Neural cell (in vitro differentiated cells): Measurements from ENCODE around the gene WDTC1. TPM values are rescaled to one million over a fixed set of nuclear protein-coding genes. Genes with fewer than 3 reads are reported as not detected.

Experiments
- H2AFZ ChIP-seq: fragments of 200-600, 300-800 bp; sonication (generic), shearing (Covaris generic); 2 replicates; pipeline ENCODE4 v1.6.0; 2014; ENCODE audit warnings: low read depth, mild to moderate bottlenecking, antibody characterized with exemption, low read length, moderate library complexity
- H3F3A ChIP-seq: fragments of 200-600 bp; shearing (Covaris generic); 2 replicates; pipeline ENCODE4 v1.6.1; 2016; ENCODE audit warnings: mild to moderate bottlenecking, moderate library complexity, mixed read lengths, antibody characterized with exemption, low read length; ENCODE audit not compliant: insufficient read depth, poor library complexity, severe bottlenecking
- H3K27ac ChIP-seq: fragments of 200-600, 300-800 bp; sonication (generic), shearing (Covaris generic); 2 replicates; pipeline ENCODE4 v1.5.1; 2014; ENCODE audit warnings: mild to moderate bottlenecking, low read length, moderate library complexity
- H3K27me3 ChIP-seq: fragments of 300-800, 200-600 bp; sonication (generic), shearing (Covaris generic); 2 replicates; pipeline ENCODE4 v1.6.0; 2014; ENCODE audit warnings: mild to moderate bottlenecking, low read depth, low read length, moderate library complexity; ENCODE audit not compliant: insufficient read depth
- H3K36me3 ChIP-seq: fragments of 300-800, 200-600 bp; sonication (generic), shearing (Covaris generic); 2 replicates; pipeline ENCODE4 v1.5.1; 2014; ENCODE audit warnings: mild to moderate bottlenecking, antibody characterized with exemption, low read length, moderate library complexity; ENCODE audit not compliant: insufficient read depth
- H3K4me2 ChIP-seq: fragments of 300-800, 200-600 bp; sonication (generic), shearing (Covaris generic); 2 replicates; pipeline ENCODE4 v1.6.0; 2014; ENCODE audit warnings: mild to moderate bottlenecking, low read length
- H3K4me3 ChIP-seq: fragments of 300-800, 200-600 bp; sonication (generic), shearing (Covaris generic); 2 replicates; pipeline ENCODE4 v1.5.1; 2014; ENCODE audit warnings: mild to moderate bottlenecking, low read length, moderate library complexity
- H3K79me2 ChIP-seq: fragments of 200-600 bp; shearing (Covaris generic); replicated peaks from 2 replicates; pipeline ENCODE4 v1.6.0; 2014; ENCODE audit warnings: mild to moderate bottlenecking, low read length, moderate library complexity; ENCODE audit not compliant: insufficient read depth
- H3K9ac ChIP-seq: fragments of 300-800, 200-600 bp; sonication (generic), shearing (Covaris generic); 2 replicates; pipeline ENCODE4 v1.6.1; 2016; ENCODE audit warnings: mild to moderate bottlenecking, low read length, mixed read lengths
- H3K9me2 ChIP-seq: fragments of 200-600 bp; shearing (Covaris generic); 2 replicates; pipeline ENCODE4 v1.6.1; 2016; ENCODE audit warnings: mild to moderate bottlenecking, low read length, mixed read lengths; ENCODE audit not compliant: insufficient read depth
- H3K9me3 ChIP-seq: fragments of 200-600, 300-800 bp; sonication (generic), shearing (Covaris generic); 2 replicates; pipeline ENCODE4 v1.6.1; 2016; ENCODE audit warnings: mild to moderate bottlenecking, mixed run types, low read length, moderate library complexity, mixed read lengths
- H4K20me1 ChIP-seq: fragments of 200-600 bp; shearing (Covaris generic); 2 replicates; pipeline ENCODE4 v1.6.1; 2016; ENCODE audit warnings: mild to moderate bottlenecking, mixed run types; ENCODE audit not compliant: insufficient read depth
- CTCF ChIP-seq: fragments of 450-650 bp; IDR thresholded peaks from 2 replicates; pipeline ENCODE4 v1.5.1; 2014; ENCODE audit warnings: antibody characterized with exemption, mild to moderate bottlenecking, moderate library complexity; ENCODE audit not compliant: poor library complexity, severe bottlenecking
- EP300 ChIP-seq: fragments of 450-650 bp; conservative IDR thresholded peaks from 2 replicates; pipeline ENCODE4 v1.6.1; 2014; ENCODE audit warnings: antibody characterized with exemption, mild to moderate bottlenecking, moderate library complexity; ENCODE audit not compliant: poor library complexity, severe bottlenecking
- EZH2 ChIP-seq: fragments of 200-600, 300-800 bp; shearing (Covaris generic), sonication (generic); IDR thresholded peaks from 2 replicates; pipeline ENCODE4 v1.6.1; 2014; ENCODE audit warnings: antibody characterized with exemption, low read length, borderline replicate concordance, mild to moderate bottlenecking; ENCODE audit not compliant: insufficient read depth, poor library complexity, severe bottlenecking
- MXI1 ChIP-seq: fragments of 450-650 bp; conservative IDR thresholded peaks from 2 replicates; pipeline ENCODE4 v1.6.1; 2014; ENCODE audit warnings: antibody characterized with exemption, mild to moderate bottlenecking; ENCODE audit not compliant: poor library complexity, severe bottlenecking
- POLR2AphosphoS5 ChIP-seq: IDR thresholded peaks from 2 replicates; pipeline ENCODE4 v1.6.1; 2012
- RAD21 ChIP-seq: fragments of 450-650 bp; conservative IDR thresholded peaks from 2 replicates; pipeline ENCODE4 v1.6.1; 2014; ENCODE audit warnings: antibody characterized with exemption, mild to moderate bottlenecking, moderate library complexity
- REST ChIP-seq: IDR thresholded peaks from 2 replicates; pipeline ENCODE4 v1.6.1; 2012; ENCODE audit warnings: borderline replicate concordance
- SMC3 ChIP-seq: fragments of 450-650 bp; conservative IDR thresholded peaks from 2 replicates; pipeline ENCODE4 v1.6.1; 2014; ENCODE audit warnings: antibody characterized with exemption, mild to moderate bottlenecking, moderate library complexity; ENCODE audit not compliant: poor library complexity
- TAF1 ChIP-seq: IDR thresholded peaks from 2 replicates; pipeline ENCODE4 v1.6.1; 2012; ENCODE audit warnings: low read depth
- polyA plus RNA-seq: library from polyadenylated mRNA; depleted of rRNA; stranded (reverse); fragments of >200 nt; gene quantifications from 2 replicates; pipeline ENCODE4 v1.2.3, GENCODE V29; 2014

Gene WDTC1
- polyA plus RNA-seq, 1 donor from 2014 or later: 10.9 TPM

GRCh38 chr1:27336756-27337155 is 102.3 kb downstream of the WDTC1 start:
- Histone ChIP-seq H3K9me3 (no peaks in the 10 kb centered on the region), H3K4me3 (no peak overlapping the region), H3K27me3 (no peaks in the 10 kb centered on the region), H3K27ac (no peak overlapping the region), H3K79me2 (no peaks in the 10 kb centered on the region), H3K36me3 (no peaks in the 10 kb centered on the region), H2AFZ (no peak overlapping the region), H3K9ac (no peak overlapping the region), H3F3A (no peaks in the 10 kb centered on the region), H3K9me2 (no peaks in the 10 kb centered on the region), H3K4me2 (no peak overlapping the region), H4K20me1 (no peaks in the 10 kb centered on the region)
- TF ChIP-seq EP300 (no peak), TAF1 (no peak), POLR2AphosphoS5 (no peak), EZH2 (no peak)

GRCh38 chr1:27338751-27339150 is 104.3 kb downstream of the WDTC1 start:
- TF ChIP-seq POLR2AphosphoS5 (no peak), TAF1 (no peak), MXI1 (no peak), EP300 (no peak), REST (no peak), SMC3 (no peak), EZH2 (no peak)
- no peak overlapping the region for H3K4me3 ChIP-seq
- H2AFZ ChIP-seq: no peak overlapping the region
- no peaks in the 10 kb centered on the region for H3K9me3 ChIP-seq
- H4K20me1 ChIP-seq: no peaks in the 10 kb centered on the region
- H3K9me2 ChIP-seq: no peaks in the 10 kb centered on the region
- H3F3A ChIP-seq: no peaks in the 10 kb centered on the region
- H3K9ac ChIP-seq: no peak overlapping the region
- H3K79me2 ChIP-seq: no peaks in the 10 kb centered on the region
- no peaks in the 10 kb centered on the region for H3K36me3 ChIP-seq
- H3K27me3 ChIP-seq: no peaks in the 10 kb centered on the region
- no peak overlapping the region for H3K27ac ChIP-seq
- H3K4me2 ChIP-seq: no peak overlapping the region

- H3K36me3 ChIP-seq: no peaks in the 10 kb centered on the region
These were observed 104.8 kb downstream of the WDTC1 start for GRCh38 chr1:27339213-27339612.

More at GRCh38 chr1:27339213-27339612, 104.8 kb downstream of the WDTC1 start:
- TF ChIP-seq POLR2AphosphoS5: no peak
- TF ChIP-seq CTCF: no peak
- TF ChIP-seq TAF1: no peak
- no peak for TF ChIP-seq EZH2
- TF ChIP-seq REST: no peak
- TF ChIP-seq RAD21: no peak
- no peak for TF ChIP-seq EP300
- no peak for TF ChIP-seq SMC3
- TF ChIP-seq MXI1: no peak
- no peak overlapping the region for H3K4me3 ChIP-seq
- H3K9ac ChIP-seq: no peak overlapping the region
- no peak overlapping the region for H3K4me2 ChIP-seq
- H4K20me1 ChIP-seq: no peaks in the 10 kb centered on the region
- no peaks in the 10 kb centered on the region for H3F3A ChIP-seq
- H3K79me2 ChIP-seq: no peaks in the 10 kb centered on the region
- H3K27me3 ChIP-seq: no peaks in the 10 kb centered on the region
- H3K27ac ChIP-seq: no peak overlapping the region
- no peak overlapping the region for H2AFZ ChIP-seq
- H3K9me2 ChIP-seq: no peaks in the 10 kb centered on the region
- H3K9me3 ChIP-seq: no peaks in the 10 kb centered on the region
